Measurements from ENCODE around the gene NFYC.

The NFYC gene

DNA sequence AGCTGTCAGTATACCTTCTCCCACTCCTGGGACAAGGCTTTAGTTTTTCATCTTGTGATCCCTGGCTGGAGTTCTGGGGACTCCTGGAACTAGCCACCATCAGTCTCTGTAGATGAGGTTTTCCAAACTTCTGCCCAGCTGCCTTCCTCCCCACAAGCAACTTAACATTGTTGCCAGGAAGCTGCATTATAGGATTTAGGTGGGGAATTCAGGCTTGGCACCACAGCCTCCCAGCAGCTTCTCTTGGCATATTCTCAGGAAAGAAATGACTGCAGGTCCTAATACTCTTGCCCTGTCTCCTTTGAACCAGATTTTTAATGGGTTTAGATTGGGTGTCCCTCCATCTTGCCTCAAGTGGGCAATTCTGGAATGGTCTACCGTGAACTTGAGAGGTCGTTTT is 73.5 kb downstream of the NFYC start:
- TF ChIP-seq, protein P1, sequence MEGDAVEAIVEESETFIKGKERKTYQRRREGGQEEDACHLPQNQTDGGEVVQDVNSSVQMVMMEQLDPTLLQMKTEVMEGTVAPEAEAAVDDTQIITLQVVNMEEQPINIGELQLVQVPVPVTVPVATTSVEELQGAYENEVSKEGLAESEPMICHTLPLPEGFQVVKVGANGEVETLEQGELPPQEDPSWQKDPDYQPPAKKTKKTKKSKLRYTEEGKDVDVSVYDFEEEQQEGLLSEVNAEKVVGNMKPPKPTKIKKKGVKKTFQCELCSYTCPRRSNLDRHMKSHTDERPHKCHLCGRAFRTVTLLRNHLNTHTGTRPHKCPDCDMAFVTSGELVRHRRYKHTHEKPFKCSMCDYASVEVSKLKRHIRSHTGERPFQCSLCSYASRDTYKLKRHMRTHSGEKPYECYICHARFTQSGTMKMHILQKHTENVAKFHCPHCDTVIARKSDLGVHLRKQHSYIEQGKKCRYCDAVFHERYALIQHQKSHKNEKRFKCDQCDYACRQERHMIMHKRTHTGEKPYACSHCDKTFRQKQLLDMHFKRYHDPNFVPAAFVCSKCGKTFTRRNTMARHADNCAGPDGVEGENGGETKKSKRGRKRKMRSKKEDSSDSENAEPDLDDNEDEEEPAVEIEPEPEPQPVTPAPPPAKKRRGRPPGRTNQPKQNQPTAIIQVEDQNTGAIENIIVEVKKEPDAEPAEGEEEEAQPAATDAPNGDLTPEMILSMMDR (IDR thresholded peaks at IDR 0.05; ENCODE audit: control extremely low read depth, extremely low read depth, low read depth, missing control alignments) = no peak
- no peak for DNase-seq (ENCODE audit: extremely low spot score)
- ChIA-PET CTCF (interaction anchor here (0.9 to 15.4 kb wide), 14 partner anchors 9 to 239 kb away, joined by 3 to 232 read pairs (median 3); partner anchors contain the start of gene CTPS1), POLR2A (interaction anchor here (1.5 kb wide), 1 partner anchor 74 kb away, joined by 4 read pairs; the partner anchor contains the start of gene NFYC)

DNA sequence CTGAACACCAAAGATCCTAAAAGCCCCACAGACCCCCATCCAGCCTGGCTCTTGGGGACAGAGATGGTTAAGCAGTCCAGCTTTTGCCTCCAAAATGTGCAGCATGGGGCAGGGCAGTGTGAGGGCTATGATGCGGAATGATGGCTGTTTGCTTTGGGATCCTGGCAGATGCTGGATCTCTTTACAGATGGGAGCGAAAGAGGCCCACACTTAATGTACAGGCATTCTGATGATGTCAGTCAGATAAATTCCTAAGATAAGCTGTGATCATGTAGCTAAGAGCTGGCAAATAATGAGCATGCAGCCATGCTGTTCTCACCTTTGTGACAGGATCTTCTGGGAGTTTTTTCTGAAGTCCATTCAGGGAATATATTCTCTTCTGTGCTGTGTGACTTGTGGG is 74.5 kb downstream of the NFYC start:
- CTCF ChIA-PET = interaction anchor here (1.1 to 15.4 kb wide), 6 partner anchors 8 to 238 kb away, joined by 3 to 232 read pairs (median 6); no protein-coding TSS in a partner anchor
- DNase-seq (ENCODE audit: extremely low spot score) = no peak
- POLR2A ChIA-PET = no interaction called here
- TF ChIP-seq, protein P1 (IDR thresholded peaks at IDR 0.05; ENCODE audit: control extremely low read depth, extremely low read depth, low read depth, missing control alignments) = no peak

DNA sequence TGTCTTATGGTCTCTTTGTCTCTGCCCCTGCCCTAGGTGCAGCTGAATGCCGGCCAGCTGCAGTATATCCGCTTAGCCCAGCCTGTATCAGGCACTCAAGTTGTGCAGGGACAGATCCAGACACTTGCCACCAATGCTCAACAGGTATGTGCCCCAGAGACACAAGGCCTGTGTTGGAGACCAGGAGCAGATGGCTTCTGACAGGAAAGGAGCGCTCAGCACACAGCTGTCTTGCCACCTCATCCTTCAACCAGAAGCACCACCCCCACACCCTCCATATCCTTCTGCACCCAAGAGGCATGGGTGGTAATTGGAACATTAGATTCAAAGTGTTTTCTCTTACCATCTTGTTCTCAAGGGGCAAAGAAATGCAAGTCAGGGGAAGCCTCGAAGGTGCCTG is 75.1 kb downstream of the NFYC start:
- ChIA-PET CTCF (interaction anchor here (1.1 to 15.4 kb wide), 4 partner anchors 7 to 84 kb away, joined by 3 to 232 read pairs (median 8); no protein-coding TSS in a partner anchor), POLR2A (no interaction called here)
- DNase-seq (ENCODE audit: extremely low spot score) = no peak
- TF ChIP-seq, protein P1 (IDR thresholded peaks at IDR 0.05; ENCODE audit: control extremely low read depth, extremely low read depth, low read depth, missing control alignments) = no peak

DNA sequence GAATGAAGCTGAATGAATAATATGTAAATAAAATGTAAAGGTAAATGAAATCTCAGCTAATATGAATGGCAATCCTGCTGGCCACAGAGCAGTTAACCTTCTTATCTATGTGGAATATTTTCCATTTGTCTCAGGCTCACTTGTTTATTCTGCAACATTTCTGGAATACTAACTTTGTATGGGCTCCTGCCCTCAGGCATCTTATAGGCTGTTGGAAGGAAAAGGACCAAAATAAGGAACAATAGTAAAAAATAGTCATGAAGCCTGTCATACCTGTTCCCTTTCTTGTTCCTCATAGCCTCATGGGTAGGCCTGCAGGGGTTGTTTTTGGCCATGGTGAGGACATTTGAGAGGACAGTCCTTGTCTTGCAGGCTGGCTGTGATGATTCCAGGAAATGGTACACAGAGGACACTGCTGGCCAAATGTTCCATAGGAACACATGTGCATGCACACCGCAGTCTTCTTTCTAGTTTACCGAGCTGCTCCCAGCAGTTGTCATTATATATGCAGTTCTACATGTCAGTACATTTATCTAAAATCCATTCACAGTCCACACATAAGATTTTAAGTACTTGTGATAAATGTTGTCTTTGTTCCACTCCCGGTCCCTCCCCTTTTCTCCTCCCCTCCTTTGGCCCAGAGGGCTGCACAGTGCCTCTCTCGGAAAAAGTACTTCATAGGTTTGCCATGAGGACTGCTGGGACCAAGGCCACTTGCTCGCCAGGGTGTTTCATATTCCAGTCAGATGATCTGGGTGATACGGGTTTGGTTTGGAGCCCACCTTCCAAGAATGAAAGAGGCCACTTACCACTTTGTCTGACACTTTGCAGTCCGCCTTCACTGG is 76.9 kb downstream of the NFYC start:
- ChIA-PET POLR2A (no interaction called here), CTCF (interaction anchor here (1.0 to 1.4 kb wide), 2 partner anchors 99 to 184 kb away, joined by 3 to 4 read pairs; no protein-coding TSS in a partner anchor)
- TF ChIP-seq, protein P1 (IDR thresholded peaks at IDR 0.05; ENCODE audit: control extremely low read depth, extremely low read depth, low read depth, missing control alignments) = no peak
- no peak for DNase-seq (ENCODE audit: extremely low spot score)

DNA sequence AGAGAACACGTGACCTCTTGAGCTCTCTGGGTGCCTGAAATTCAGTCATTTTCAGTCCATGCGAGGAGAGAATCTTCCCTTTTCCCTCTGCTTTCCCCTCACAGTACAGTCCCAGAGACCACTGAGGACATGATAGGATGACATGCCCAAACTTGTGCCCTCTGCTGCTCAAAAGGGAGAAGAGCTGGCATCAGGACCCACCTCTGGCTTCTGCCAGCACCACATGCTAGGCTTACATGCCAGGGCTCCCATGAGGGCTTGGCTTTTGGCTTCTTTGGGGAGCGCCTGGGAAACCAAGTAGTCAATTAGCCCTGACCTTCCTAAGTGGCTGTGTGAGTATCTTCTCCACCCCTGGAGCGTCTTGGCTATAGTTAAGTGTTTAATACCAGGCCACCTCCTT is 78.3 kb downstream of the NFYC start:
- ChIA-PET POLR2A (no interaction called here), CTCF (interaction anchor here (0.7 to 8.4 kb wide), 6 partner anchors 10 to 180 kb away, joined by 3 to 232 read pairs (median 4); no protein-coding TSS in a partner anchor)
- TF ChIP-seq, protein P1 (IDR thresholded peaks at IDR 0.05; ENCODE audit: control extremely low read depth, extremely low read depth, low read depth, missing control alignments) = no peak
- no peak for DNase-seq (ENCODE audit: extremely low spot score)

DNA sequence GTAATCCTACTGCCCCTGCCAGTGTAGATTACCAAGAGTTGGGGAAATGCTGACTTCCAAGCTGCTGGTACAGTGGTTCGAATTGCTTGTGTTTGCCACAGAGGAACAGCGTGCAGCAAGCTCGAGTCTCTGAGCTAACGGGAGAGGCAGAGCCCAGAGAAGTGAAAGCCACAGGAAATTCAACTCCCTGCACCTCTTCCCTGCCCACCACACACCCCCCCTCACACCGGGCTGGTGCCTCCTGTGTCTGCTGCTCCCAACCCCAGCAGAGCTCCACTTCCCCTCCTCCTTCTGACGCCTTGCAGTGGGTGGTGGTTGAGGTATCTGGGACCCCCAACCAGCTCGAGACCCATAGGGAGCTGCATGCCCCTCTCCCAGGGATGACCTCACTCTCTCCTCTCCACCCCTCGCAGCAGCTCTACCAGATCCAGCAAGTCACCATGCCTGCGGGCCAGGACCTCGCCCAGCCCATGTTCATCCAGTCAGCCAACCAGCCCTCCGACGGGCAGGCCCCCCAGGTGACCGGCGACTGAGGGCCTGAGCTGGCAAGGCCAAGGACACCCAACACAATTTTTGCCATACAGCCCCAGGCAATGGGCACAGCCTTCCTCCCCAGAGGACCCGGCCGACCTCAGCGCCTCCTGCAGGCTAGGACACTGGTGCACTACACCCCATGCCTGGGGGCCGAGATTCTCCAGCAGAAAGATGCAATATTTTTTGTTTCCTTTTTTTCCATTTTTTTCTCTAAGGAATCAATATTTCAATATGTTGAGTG is 79.0 kb downstream of the NFYC start:
- TF ChIP-seq, protein P1 (IDR thresholded peaks at IDR 0.05; ENCODE audit: control extremely low read depth, extremely low read depth, low read depth, missing control alignments) = no peak
- ChIA-PET POLR2A (no interaction called here), CTCF (interaction anchor here (0.7 to 8.4 kb wide), 8 partner anchors 11 to 180 kb away, joined by 3 to 232 read pairs (median 4); no protein-coding TSS in a partner anchor)
- DNase-seq (ENCODE audit: extremely low spot score) = no peak

Measured in GM10248 (cell line).